Endothelial cell (in vitro differentiated cells): Measurements from ENCODE around the gene GCN1. TPM values are rescaled to one million over a fixed set of nuclear protein-coding genes. Genes with fewer than 3 reads are reported as not detected.
A peak's percentile ranks its signal among the peaks of the same experiment; 100 is the strongest.

Source experiments
- DNase-seq: peaks from one replicate; pipeline ENCODE4 v3.0.0; 2021; ENCODE audit warnings: low spot score
- H3K27ac Mint-ChIP-seq: one replicate; pipeline ENCODE4 v1.8.0; 2021; ENCODE audit warnings: mixed read lengths, inconsistent platforms; ENCODE audit not compliant: unreplicated experiment
- H3K27me3 Mint-ChIP-seq: one replicate; pipeline ENCODE4 v1.8.0; 2021; ENCODE audit warnings: mild to moderate bottlenecking, moderate library complexity, mixed read lengths, inconsistent platforms; ENCODE audit not compliant: unreplicated experiment
- H3K36me3 Mint-ChIP-seq: one replicate; pipeline ENCODE4 v1.8.0; 2021; ENCODE audit warnings: mild to moderate bottlenecking, low read depth, mixed read lengths, inconsistent platforms; ENCODE audit not compliant: unreplicated experiment
- H3K4me1 Mint-ChIP-seq: one replicate; pipeline ENCODE4 v1.8.0; 2021; ENCODE audit warnings: mild to moderate bottlenecking, mixed read lengths, inconsistent platforms; ENCODE audit not compliant: unreplicated experiment
- H3K4me3 Mint-ChIP-seq: one replicate; pipeline ENCODE4 v1.8.0; 2021; ENCODE audit warnings: mild to moderate bottlenecking, mixed read lengths, inconsistent platforms; ENCODE audit not compliant: unreplicated experiment
- H3K9me3 Mint-ChIP-seq: one replicate; pipeline ENCODE4 v1.8.0; 2021; ENCODE audit warnings: mixed read lengths, inconsistent platforms; ENCODE audit not compliant: unreplicated experiment
- CTCF ChIP-seq: fragments of 200-600 bp; sonication (generic); IDR thresholded peaks from one replicate; pipeline ENCODE4 v1.5.0; 2021; ENCODE audit warnings: antibody characterized with exemption; ENCODE audit not compliant: unreplicated experiment
- total RNA-seq: library from RNA; stranded (reverse); fragmentation: NEBNext Ultra II Directional; extraction: Animal tissue kit (Norgen Biotek cat#: 25700); gene quantifications from one replicate; pipeline ENCODE4 v1.2.1, GENCODE V29; 2021; ENCODE audit not compliant: unreplicated experiment

The GCN1 gene
- total RNA-seq, 1 donor from 2014 or later = 54.0 TPM

- Mint-ChIP-seq H3K4me3 (no peak overlapping the region), H3K36me3 (peaks cover 24% of the 10 kb centered on the region), H3K4me1 (peaks cover 79% of the 10 kb centered on the region), H3K9me3 (no peaks in the 10 kb centered on the region), H3K27me3 (peaks cover 27% of the 10 kb centered on the region), H3K27ac (peak overlapping the region; percentile 64)
- no peak for DNase-seq
- no peak for TF ChIP-seq CTCF
Observed at GRCh38 chr12:120229071-120229486, 34.6 kb upstream of the GCN1 start.

GRCh38 chr12:120228291-120229070 lies 34.0 kb upstream of the GCN1 start:
- Mint-ChIP-seq H3K4me3 (peak overlapping the region; percentile 47), H3K4me1 (peaks cover 73% of the 10 kb centered on the region), H3K36me3 (peaks cover 24% of the 10 kb centered on the region), H3K27ac (peak overlapping the region; percentile 52), H3K27me3 (peaks cover 23% of the 10 kb centered on the region), H3K9me3 (no peaks in the 10 kb centered on the region)
- peak; percentile 82 for TF ChIP-seq CTCF
- peak; percentile 91 for DNase-seq

- TF ChIP-seq CTCF = no peak
- Mint-ChIP-seq H3K4me3 (peak overlapping the region; percentile 44), H3K4me1 (peaks cover 68% of the 10 kb centered on the region), H3K27me3 (peaks cover 17% of the 10 kb centered on the region), H3K27ac (no peak overlapping the region), H3K9me3 (no peaks in the 10 kb centered on the region), H3K36me3 (peaks cover 27% of the 10 kb centered on the region)
- no peak for DNase-seq
Observed at GRCh38 chr12:120228041-120228290, 33.5 kb upstream of the GCN1 start.

GRCh38 chr12:120227233-120228040 lies 32.9 kb upstream of the GCN1 start:
- DNase-seq = no peak
- Mint-ChIP-seq H3K27me3 (peaks cover 19% of the 10 kb centered on the region), H3K9me3 (no peaks in the 10 kb centered on the region), H3K36me3 (peaks cover 27% of the 10 kb centered on the region), H3K27ac (no peak overlapping the region), H3K4me1 (peaks cover 63% of the 10 kb centered on the region), H3K4me3 (peak overlapping the region; percentile 44)
- no peak for TF ChIP-seq CTCF
